ENCODE measurements around the gene AATK.

GRCh38 chr17:81147701-81148100, 18.3 kb downstream of the AATK start:
- no peak for TF ChIP-seq CTCF (IDR thresholded peaks at IDR 0.05)
- TF ChIP-seq POLR2AphosphoS5 (IDR thresholded peaks at IDR 0.05): no peak

Data from suprapubic skin (tissue), 3 donors.